Ureter (tissue), 1 donor: ENCODE data around the gene IGSF5. TPM values are rescaled to one million over a fixed set of nuclear protein-coding genes. Genes with fewer than 3 reads are reported as not detected.

Experiments
- DNase-seq: peaks from one replicate; pipeline ENCODE4 v3.0.0-alpha.2; 2020; ENCODE audit warnings: low spot score
- total RNA-seq: library from RNA; stranded (reverse); gene quantifications from one replicate; pipeline ENCODE4 v1.2.4, GENCODE V29; 2023
- donor health status: DM: yes; HTN: yes; CAD: no.

Gene IGSF5
- total RNA-seq, 1 donor from 2014 or later: 2.0 TPM

GRCh38 chr21:39825250-39825649 is 80.3 kb downstream of the IGSF5 start:
- no peak for DNase-seq

GRCh38 chr21:39834543-39834942 is 89.6 kb downstream of the IGSF5 start:
- no peak for DNase-seq

- DNase-seq: no peak
These were observed 92.9 kb downstream of the IGSF5 start for GRCh38 chr21:39837861-39838359.

- no peak for DNase-seq
These were observed 95.6 kb downstream of the IGSF5 start for GRCh38 chr21:39840373-39841097.

- DNase-seq: no peak
These were observed 97.9 kb downstream of the IGSF5 start for GRCh38 chr21:39842741-39843459.

- DNase-seq: no peak
These were observed 98.5 kb downstream of the IGSF5 start for GRCh38 chr21:39843483-39843882.

- no peak for DNase-seq
These were observed 98.9 kb downstream of the IGSF5 start for GRCh38 chr21:39843916-39844315.

GRCh38 chr21:39845571-39846130 is 100.7 kb downstream of the IGSF5 start:
- DNase-seq: no peak

- no peak for DNase-seq
These were observed 102.9 kb downstream of the IGSF5 start for GRCh38 chr21:39847877-39848276.

- no peak for DNase-seq
These were observed 104.2 kb downstream of the IGSF5 start for GRCh38 chr21:39849014-39849655.

- DNase-seq: no peak
These were observed 105.3 kb downstream of the IGSF5 start for GRCh38 chr21:39850333-39850732.

- no peak for DNase-seq
These were observed 106.1 kb downstream of the IGSF5 start for GRCh38 chr21:39851002-39851618.

Other genes with a start within 250 kb of the IGSF5 start
- 21.9 TPM for gene B3GALT5, start 132.2 kb upstream of the IGSF5 start, total RNA-seq
- 49.3 TPM for gene PCP4, start 122.3 kb downstream of the IGSF5 start, total RNA-seq